Cardiac muscle cell (in vitro differentiated cells and primary cell): ENCODE data around the gene MFSD2A. TPM values are rescaled to one million over a fixed set of nuclear protein-coding genes. Genes with fewer than 3 reads are reported as not detected.

ENCODE experiments used
- DNase-seq, 2 donors: peaks; one replicate each; pipeline versions ENCODE4 v3.0.0 to v3.0.0-alpha.2; 2010 to 2017; ENCODE audit warnings: low read depth in 1 of 2, low spot score in 1 of 2
- H3K27ac ChIP-seq: fragments of 200-600 bp; sonication (generic); 2 replicates; pipeline ENCODE4 v1.5.1; 2016
- H3K27me3 ChIP-seq: fragments of 200-600 bp; sonication (generic); 2 replicates; pipeline ENCODE4 v1.6.0; 2016; ENCODE audit warnings: control low read depth
- H3K36me3 ChIP-seq: fragments of 200-600 bp; sonication (generic); 2 replicates; pipeline ENCODE4 v1.5.1; 2016; ENCODE audit warnings: control low read depth
- H3K4me1 ChIP-seq: fragments of 200-600 bp; sonication (generic); 2 replicates; pipeline ENCODE4 v1.8.1; 2017; ENCODE audit warnings: low read depth, mild to moderate bottlenecking, mixed run types
- H3K4me3 ChIP-seq: fragments of 200-600 bp; sonication (generic); 2 replicates; pipeline ENCODE4 v1.5.1; 2016; ENCODE audit warnings: mild to moderate bottlenecking
- H3K9me3 ChIP-seq: fragments of 200-600 bp; sonication (generic); 2 replicates; pipeline ENCODE4 v1.5.1; 2017; ENCODE audit warnings: low read depth, mild to moderate bottlenecking, control low read depth
- CTCF ChIP-seq: IDR thresholded peaks from 2 replicates; pipeline ENCODE4 v1.5.1; 2012; ENCODE audit warnings: low read depth, mild to moderate bottlenecking, low read length
- polyA plus RNA-seq: library from polyadenylated mRNA; unstranded; fragments of >200 nt; fragmentation: Nextera tagmentation; extraction: Ambion mirVana; gene quantifications from 2 replicates; pipeline ENCODE4 v1.2.1, GENCODE V29; 2016
- total RNA-seq: library from RNA; depleted of rRNA; stranded (reverse); fragments of >200 nt; gene quantifications from 2 replicates; pipeline ENCODE4 v1.2.3, GENCODE V29; 2016

The MFSD2A gene
- total and polyA plus RNA-seq, 2 experiments from 2014 or later, result 1.0 TPM; not detected in 1

- no peaks in the 10 kb centered on the region for H3K36me3 ChIP-seq
- DNase-seq, result no peak
These were observed 35.5 kb downstream of the MFSD2A start for GRCh38 chr1:39990428-39990827.

GRCh38 chr1:39992234-39992633, 37.3 kb downstream of the MFSD2A start:
- H3K4me1 ChIP-seq, result no peaks in the 10 kb centered on the region
- no peak overlapping the region for H3K4me3 ChIP-seq
- no peaks in the 10 kb centered on the region for H3K36me3 ChIP-seq
- DNase-seq, result no peak
- no peaks in the 10 kb centered on the region for H3K27me3 ChIP-seq
- no peak overlapping the region for H3K27ac ChIP-seq
- no peak for TF ChIP-seq CTCF
- H3K9me3 ChIP-seq, result no peaks in the 10 kb centered on the region

More at GRCh38 chr1:39990428-39990827, 35.5 kb downstream of the MFSD2A start:
- H3K9me3 ChIP-seq, result no peaks in the 10 kb centered on the region
- H3K4me1 ChIP-seq, result no peaks in the 10 kb centered on the region
- TF ChIP-seq CTCF, result no peak
- H3K27me3 ChIP-seq, result no peaks in the 10 kb centered on the region
- no peak overlapping the region for H3K27ac ChIP-seq
- H3K4me3 ChIP-seq, result no peak overlapping the region

- H3K27me3 ChIP-seq, result no peaks in the 10 kb centered on the region
- no peaks in the 10 kb centered on the region for H3K4me1 ChIP-seq
- no peak overlapping the region for H3K4me3 ChIP-seq
- no peak for TF ChIP-seq CTCF
- H3K36me3 ChIP-seq, result no peaks in the 10 kb centered on the region
- H3K9me3 ChIP-seq, result no peaks in the 10 kb centered on the region
- no peak for DNase-seq
- H3K27ac ChIP-seq, result no peak overlapping the region
These were observed 37.9 kb downstream of the MFSD2A start for GRCh38 chr1:39992888-39993287.

- Histone ChIP-seq H3K27ac (no peak overlapping the region), H3K4me3 (no peak overlapping the region), H3K36me3 (no peaks in the 10 kb centered on the region), H3K4me1 (no peaks in the 10 kb centered on the region), H3K9me3 (no peaks in the 10 kb centered on the region), H3K27me3 (no peaks in the 10 kb centered on the region)
- no peak for DNase-seq
- no peak for TF ChIP-seq CTCF
These were observed 41.0 kb downstream of the MFSD2A start for GRCh38 chr1:39995973-39996393.

GRCh38 chr1:39996396-39997004, 41.6 kb downstream of the MFSD2A start:
- no peaks in the 10 kb centered on the region for H3K27me3 ChIP-seq
- H3K4me3 ChIP-seq, result no peak overlapping the region
- no peaks in the 10 kb centered on the region for H3K4me1 ChIP-seq
- H3K36me3 ChIP-seq, result no peaks in the 10 kb centered on the region
- no peak overlapping the region for H3K27ac ChIP-seq
- TF ChIP-seq CTCF, result no peak
- H3K9me3 ChIP-seq, result no peaks in the 10 kb centered on the region
- DNase-seq, result no peak
